Measurements from ENCODE around the gene XRCC5.

The XRCC5 gene

DNA sequence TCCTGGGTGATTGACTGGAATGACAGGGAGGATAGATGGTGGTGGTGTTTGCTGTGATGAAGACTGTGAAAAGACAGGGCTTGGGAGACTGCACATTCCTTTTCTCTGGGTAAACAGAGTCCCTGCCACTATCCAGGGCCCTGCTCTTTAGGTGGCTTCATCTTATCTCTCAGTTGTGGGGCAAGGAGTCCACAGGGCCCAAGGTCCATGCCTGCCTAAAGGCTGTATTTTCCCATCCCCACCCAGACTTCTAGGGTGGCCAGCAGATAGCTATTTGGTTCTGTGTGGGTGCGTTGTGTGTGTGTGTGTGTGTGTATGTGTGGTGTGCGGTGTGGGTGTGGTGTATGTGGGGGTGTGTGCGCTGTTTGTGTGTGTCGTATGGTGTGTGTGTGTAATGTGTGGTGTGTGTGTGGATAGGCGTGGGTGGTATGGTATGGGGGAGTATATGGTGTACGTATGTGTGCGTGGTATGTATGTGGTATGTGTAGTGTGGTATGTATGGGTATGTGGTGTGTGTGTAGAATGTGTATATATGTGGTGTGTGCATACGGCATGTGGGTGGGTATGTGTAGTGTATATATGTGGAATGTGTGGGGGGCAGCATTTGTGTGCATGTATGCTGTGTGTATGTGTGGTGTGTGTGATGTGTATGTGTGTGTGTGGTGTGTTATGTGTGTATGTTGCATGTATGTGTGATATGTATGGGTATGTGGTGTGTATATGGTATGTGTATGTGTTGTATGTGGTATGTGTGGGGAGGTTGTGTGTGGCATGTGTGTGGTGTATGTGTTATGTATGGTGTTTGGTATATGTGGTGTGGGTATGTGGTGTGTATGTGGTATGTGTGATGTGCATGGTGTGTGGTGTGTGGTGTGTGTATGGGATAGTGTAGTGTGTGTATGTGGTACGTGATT, 10.5 kb upstream of the XRCC5 start:
- TF ChIP-seq, protein P1, sequence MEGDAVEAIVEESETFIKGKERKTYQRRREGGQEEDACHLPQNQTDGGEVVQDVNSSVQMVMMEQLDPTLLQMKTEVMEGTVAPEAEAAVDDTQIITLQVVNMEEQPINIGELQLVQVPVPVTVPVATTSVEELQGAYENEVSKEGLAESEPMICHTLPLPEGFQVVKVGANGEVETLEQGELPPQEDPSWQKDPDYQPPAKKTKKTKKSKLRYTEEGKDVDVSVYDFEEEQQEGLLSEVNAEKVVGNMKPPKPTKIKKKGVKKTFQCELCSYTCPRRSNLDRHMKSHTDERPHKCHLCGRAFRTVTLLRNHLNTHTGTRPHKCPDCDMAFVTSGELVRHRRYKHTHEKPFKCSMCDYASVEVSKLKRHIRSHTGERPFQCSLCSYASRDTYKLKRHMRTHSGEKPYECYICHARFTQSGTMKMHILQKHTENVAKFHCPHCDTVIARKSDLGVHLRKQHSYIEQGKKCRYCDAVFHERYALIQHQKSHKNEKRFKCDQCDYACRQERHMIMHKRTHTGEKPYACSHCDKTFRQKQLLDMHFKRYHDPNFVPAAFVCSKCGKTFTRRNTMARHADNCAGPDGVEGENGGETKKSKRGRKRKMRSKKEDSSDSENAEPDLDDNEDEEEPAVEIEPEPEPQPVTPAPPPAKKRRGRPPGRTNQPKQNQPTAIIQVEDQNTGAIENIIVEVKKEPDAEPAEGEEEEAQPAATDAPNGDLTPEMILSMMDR (IDR thresholded peaks at IDR 0.05; ENCODE audit: insufficient read depth, low read length, missing control alignments), result no peak
- no peak for DNase-seq (ENCODE audit: low read depth, low spot score)
- CTCF ChIA-PET, result interaction anchor here (1.3 kb wide), 1 partner anchor 16 kb away, joined by 3 read pairs; no protein-coding TSS in a partner anchor
- POLR2A ChIA-PET, result no interaction called here
- no peak overlapping the region for H3K4me3 ChIP-seq (ENCODE audit: low read depth, low read length)

DNA sequence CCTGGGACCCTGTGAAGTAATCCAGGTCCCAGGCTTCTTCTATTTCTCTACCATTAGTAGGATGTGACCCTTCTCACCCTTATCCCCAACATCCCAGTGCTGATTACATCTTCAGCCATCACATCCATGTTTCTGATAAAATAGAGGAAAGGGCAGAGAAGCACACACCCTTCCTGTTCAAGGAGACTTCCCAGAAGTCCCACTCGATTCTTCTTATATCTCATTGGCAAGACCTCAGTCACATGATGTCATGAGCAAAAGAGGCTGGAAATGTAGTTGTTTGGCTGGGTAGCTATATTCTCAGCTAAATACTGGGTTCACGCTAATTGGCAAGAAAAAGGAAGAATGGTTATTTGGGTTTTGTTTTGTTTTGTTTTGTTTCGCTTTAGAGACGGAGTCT, 8.0 kb upstream of the XRCC5 start:
- ChIA-PET POLR2A (interaction anchor here (0.7 kb wide), 1 partner anchor 692 kb away, joined by 4 read pairs; no protein-coding TSS in a partner anchor), CTCF (interaction anchor here (0.8 to 1.4 kb wide), 3 partner anchors 9 to 13 kb away, joined by 3 to 4 read pairs (median 3); no protein-coding TSS in a partner anchor)
- H3K4me3 ChIP-seq (ENCODE audit: low read depth, low read length), result no peak overlapping the region
- TF ChIP-seq, protein P1 (IDR thresholded peaks at IDR 0.05; ENCODE audit: insufficient read depth, low read length, missing control alignments), result no peak
- no peak for DNase-seq (ENCODE audit: low read depth, low spot score)

DNA sequence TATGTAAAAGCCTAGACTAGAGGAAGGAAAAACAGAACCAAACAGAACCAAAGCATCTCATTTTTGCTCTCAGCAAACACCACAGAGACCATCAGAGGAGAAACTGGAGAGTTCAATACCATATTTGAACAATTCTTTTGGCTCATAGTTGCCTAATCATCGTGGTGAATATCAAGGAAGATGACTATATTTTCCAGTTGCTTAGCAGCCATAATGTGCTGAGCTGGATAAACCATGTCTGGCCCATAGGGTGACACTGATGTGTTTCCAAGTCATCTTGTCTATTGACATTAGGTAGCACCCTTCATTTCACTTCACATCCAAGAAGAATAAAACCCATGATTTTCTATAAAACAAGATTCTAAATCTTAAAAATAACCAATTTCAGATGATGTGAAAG, 5.9 kb upstream of the XRCC5 start:
- TF ChIP-seq, protein P1 (IDR thresholded peaks at IDR 0.05; ENCODE audit: insufficient read depth, low read length, missing control alignments), result no peak
- no peak overlapping the region for H3K4me3 ChIP-seq (ENCODE audit: low read depth, low read length)
- DNase-seq (ENCODE audit: low read depth, low spot score), result no peak
- POLR2A ChIA-PET, result no interaction called here
- CTCF ChIA-PET, result interaction anchor here (0.8 to 1.7 kb wide), 3 partner anchors 9 to 69 kb away, joined by 3 to 6 read pairs (median 3); no protein-coding TSS in a partner anchor

DNA sequence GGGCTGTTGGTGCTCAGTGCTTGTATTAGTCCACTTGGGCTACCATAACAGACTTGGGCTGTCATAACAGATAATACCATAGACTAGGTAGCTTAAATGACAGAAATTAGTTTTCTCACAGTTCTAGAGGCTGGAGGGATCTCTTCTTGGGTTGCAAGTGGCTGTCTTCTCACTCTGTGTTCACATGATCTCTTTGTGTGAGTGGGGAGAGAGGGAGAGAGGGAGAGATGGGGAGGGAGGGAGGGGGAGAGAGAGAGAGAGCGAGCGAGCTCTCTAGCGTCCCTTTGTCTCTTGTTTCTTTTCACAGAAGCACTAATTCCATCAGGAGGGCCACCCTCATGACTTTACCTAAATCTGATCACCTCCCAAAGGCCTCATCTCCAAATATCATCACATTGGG, 4.5 kb upstream of the XRCC5 start:
- TF ChIP-seq, protein P1 (IDR thresholded peaks at IDR 0.05; ENCODE audit: insufficient read depth, low read length, missing control alignments), result no peak
- CTCF ChIA-PET, result interaction anchor here (0.8 to 1.7 kb wide), 2 partner anchors 46 to 71 kb away, joined by 3 to 6 read pairs; no protein-coding TSS in a partner anchor
- POLR2A ChIA-PET, result no interaction called here

DNA sequence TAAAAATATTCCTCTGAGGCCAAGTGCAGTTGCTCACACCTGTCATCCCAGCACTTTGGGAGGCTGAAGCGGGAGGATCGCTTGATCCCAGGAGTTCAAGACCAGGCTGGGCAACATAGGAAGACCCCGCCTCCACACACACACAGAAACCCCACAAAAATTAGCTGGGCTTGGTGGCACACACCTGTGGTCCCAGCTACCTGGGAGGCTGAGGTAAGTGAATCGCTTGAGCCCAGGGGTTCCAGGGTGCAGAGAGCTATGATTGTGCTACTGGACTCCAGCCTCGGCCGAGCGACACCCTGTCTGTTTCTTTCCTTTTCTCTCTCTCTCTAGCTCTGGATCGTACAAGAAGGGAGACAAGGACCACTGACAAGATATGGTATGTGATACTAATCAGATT, 1.8 kb upstream of the XRCC5 start:
- no peak overlapping the region for H3K4me3 ChIP-seq (ENCODE audit: low read depth, low read length)
- CTCF ChIA-PET, result interaction anchor here (5.6 kb wide), 1 partner anchor 73 kb away, joined by 28 read pairs; no protein-coding TSS in a partner anchor
- DNase-seq (ENCODE audit: low read depth, low spot score), result no peak
- TF ChIP-seq, protein P1 (IDR thresholded peaks at IDR 0.05; ENCODE audit: insufficient read depth, low read length, missing control alignments), result no peak
- POLR2A ChIA-PET, result no interaction called here

More for the DNA sequence above, 4.5 kb upstream of the XRCC5 start:
- DNase-seq (ENCODE audit: low read depth, low spot score), result no peak
- H3K4me3 ChIP-seq (ENCODE audit: low read depth, low read length), result no peak overlapping the region

DNA sequence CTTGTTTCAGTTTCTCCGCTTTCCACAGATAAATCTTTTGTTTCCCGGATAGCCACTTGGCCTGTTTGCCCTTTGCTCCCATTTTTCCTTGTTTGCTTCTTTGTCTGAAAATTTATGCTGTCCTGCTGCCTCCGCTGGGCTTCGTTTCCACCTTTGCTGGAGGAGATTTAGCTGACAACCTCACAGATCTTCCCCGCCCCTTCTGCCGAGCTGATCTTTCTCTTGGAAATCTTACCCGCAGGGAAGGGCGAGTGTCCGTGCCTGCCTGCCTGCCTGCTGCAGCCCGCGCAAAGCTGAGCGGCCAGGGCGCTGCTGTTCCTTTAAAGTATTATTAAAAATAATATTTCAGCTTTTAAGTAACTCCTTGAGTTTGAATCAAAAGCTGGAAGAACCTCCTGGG, 1.4 kb upstream of the XRCC5 start:
- ChIA-PET CTCF (interaction anchor here (5.6 to 7.3 kb wide), 2 partner anchors 18 to 73 kb away, joined by 28 to 64 read pairs; no protein-coding TSS in a partner anchor), POLR2A (interaction anchor here (0.7 kb wide), 1 partner anchor 264 kb away, joined by 3 read pairs; no protein-coding TSS in a partner anchor)
- no peak overlapping the region for H3K4me3 ChIP-seq (ENCODE audit: low read depth, low read length)
- TF ChIP-seq, protein P1 (IDR thresholded peaks at IDR 0.05; ENCODE audit: insufficient read depth, low read length, missing control alignments), result no peak
- DNase-seq (ENCODE audit: low read depth, low spot score), result no peak
